D341Med (cell line): ENCODE data around the gene STK35.
A peak's percentile ranks its signal among the peaks of the same experiment; 100 is the strongest.
"Not testable (repeated sequence)": the region's sequence is repeated elsewhere in the genome, so short reads cannot be mapped to it uniquely, and the experiment has no call there.

Source experiments
- DNase-seq: peaks from one replicate; pipeline ENCODE4 v3.0.0; 2012; ENCODE audit warnings: low spot score

The STK35 gene

DNA sequence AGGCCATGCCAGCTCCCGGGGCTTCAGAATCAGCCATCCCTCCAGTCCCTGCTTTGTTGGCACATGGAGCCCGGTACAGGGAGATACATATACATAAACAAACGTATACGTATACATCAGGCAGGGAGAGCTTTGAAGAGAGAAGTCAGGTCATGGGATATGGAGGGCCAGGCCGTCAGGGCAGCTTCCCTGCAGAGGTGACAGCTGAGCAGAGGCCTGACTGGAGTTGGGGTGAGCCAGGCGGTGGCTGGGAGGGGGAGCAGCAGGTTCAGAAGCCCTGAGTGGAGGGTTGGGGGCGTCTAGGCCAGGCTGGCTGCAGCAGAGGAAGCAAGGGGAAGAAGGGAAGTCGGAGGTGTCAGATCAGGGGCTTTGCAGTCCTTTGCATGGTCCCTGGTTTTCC is 61.7 kb downstream of the STK35 start:
- no peak for DNase-seq

DNA sequence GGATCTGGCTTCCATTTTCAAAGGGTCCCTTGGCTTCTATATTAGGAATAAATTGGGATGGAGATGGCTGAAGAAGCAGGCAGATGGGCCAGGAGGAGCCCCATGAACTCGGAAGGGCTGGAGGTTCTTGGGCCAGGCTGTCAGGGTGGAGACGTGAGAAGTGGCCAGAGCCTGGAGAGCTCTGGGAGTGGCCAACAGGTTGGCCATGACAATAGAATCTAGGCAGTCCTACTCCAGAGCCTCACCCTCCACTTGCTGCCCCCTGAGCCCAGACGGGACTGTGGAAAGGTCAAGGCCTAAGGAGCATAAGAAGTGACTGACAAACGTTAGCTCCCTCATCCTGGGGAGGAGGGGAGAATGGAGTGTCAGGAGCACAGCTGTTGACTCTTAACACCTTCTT is 62.1 kb downstream of the STK35 start:
- no peak for DNase-seq

GRCh38 chr20:2164421-2164820 is 62.8 kb downstream of the STK35 start:
- DNase-seq: no peak

GRCh38 chr20:2164966-2165365 is 63.3 kb downstream of the STK35 start:
- DNase-seq: no peak

- DNase-seq: no peak
Observed at GRCh38 chr20:2165871-2166270, 64.2 kb downstream of the STK35 start.

GRCh38 chr20:2167112-2167511 is 65.5 kb downstream of the STK35 start:
- no peak for DNase-seq

DNA sequence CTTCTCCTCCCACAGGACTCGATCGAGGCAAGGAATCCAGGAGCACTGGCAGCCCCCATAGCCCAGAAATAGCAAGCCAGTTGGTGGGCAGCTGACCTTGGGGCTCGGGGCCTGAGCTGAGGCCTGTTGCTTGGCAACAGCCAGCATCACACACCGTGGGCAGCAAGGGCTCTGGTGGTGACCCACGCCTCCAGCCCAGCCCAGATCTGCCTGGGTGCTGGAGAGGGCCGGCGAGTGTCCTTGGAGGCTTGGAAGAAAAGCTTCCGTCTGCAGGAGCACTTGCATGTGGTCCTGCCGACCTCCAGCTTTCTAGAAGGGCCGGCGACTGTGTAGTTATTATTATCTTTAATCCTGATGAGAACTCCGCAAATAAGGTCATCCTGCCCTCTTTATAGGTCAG is 67.3 kb downstream of the STK35 start:
- no peak for DNase-seq

DNA sequence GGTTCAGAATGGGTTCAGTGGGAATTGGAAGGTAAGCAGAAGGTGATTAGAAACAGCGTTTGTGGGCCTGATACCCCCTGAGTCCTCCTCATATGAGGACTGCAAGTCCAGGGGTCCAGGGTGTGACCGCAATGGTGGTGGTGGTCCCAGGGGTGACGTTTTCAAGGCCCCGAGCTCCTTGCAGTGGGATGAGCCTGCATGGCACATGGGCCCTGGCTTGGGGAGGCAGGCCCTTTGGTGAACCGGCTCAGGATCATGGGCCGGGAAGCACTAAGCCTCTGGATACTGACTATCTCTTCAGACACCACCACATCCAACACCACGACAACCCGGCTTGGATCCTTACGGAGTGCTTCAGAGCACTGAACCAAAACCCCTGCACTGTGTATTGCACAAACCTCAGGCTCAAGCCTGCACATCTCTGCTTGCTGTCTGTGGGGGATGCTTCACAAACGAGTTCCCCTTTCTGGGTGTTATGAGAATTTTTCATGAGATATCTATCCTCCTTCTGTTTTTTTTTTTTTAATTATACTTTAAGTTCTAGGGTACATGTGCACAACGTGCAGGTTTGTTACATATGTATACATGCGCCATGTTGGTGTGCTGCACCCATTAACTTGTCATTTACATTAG is 67.9 kb downstream of the STK35 start:
- DNase-seq: no peak

DNA sequence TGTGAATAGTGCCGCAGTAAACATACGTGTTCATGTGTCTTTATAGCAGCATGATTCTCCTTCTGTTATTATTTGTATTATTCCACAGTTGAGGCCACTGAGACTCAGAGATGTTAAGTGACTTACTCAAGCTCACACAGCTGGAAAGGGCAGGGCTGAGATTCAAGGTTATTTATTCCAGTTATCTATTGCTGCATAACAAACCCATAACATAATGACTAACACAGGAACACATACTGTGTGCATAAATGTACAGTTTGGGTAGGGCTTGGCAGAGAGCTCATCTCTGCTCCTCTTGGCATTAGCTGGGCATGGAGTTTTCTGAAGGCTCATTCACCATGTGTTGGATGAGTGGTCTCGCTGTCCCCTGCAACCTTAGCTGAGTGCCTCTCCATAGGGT is 68.8 kb downstream of the STK35 start:
- no peak for DNase-seq

- no peak for DNase-seq
Observed at GRCh38 chr20:2171266-2171790, 69.7 kb downstream of the STK35 start.

GRCh38 chr20:2171840-2172239 is 70.2 kb downstream of the STK35 start:
- not testable (repeated sequence) for DNase-seq

DNA sequence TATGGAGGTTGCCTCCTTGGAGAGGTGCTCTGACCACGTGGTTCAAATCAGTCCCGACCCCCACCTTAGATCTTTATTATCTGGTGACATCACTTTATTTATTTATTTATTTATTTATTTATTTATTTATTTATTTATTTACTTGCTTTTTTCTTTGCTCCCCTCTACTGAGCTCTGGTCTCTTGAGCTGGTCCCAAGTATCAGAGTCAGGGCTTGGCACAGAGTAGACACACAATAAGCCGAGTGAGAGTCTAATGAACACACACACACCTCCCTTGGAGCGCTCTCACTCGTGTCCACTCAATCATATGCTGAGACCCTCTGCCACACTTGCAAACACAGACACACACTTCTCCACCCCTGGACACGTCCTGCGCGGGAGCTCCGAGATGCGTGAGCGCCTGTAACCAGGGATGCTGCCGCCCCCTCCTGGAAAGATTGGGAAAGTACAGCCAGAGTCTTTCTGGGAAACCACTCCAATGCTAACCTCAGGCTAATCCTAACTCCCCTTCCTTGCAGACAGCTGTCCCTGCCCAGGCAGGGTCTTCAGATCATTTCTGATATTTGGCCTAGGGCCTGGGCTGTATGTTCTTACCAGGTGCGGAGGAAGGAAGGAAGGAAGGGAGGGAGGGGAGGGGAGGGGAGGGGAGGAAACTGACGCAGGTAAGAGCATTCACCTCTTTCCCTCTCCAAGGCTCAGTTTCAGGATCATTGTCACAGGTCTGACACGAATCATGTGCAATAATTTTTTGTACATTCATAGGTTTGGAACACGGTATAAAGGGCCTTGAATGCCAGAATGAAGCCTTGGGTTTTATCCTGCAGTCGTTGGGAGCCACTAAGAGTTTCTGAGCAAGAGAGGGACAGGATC is 70.9 kb downstream of the STK35 start:
- peak; percentile 84 for DNase-seq

- DNase-seq: no peak
Observed at GRCh38 chr20:2173186-2173585, 71.6 kb downstream of the STK35 start.

- DNase-seq: no peak
Observed at GRCh38 chr20:2174067-2174466, 72.4 kb downstream of the STK35 start.

GRCh38 chr20:2176946-2177345 is 75.3 kb downstream of the STK35 start:
- DNase-seq: no peak

DNA sequence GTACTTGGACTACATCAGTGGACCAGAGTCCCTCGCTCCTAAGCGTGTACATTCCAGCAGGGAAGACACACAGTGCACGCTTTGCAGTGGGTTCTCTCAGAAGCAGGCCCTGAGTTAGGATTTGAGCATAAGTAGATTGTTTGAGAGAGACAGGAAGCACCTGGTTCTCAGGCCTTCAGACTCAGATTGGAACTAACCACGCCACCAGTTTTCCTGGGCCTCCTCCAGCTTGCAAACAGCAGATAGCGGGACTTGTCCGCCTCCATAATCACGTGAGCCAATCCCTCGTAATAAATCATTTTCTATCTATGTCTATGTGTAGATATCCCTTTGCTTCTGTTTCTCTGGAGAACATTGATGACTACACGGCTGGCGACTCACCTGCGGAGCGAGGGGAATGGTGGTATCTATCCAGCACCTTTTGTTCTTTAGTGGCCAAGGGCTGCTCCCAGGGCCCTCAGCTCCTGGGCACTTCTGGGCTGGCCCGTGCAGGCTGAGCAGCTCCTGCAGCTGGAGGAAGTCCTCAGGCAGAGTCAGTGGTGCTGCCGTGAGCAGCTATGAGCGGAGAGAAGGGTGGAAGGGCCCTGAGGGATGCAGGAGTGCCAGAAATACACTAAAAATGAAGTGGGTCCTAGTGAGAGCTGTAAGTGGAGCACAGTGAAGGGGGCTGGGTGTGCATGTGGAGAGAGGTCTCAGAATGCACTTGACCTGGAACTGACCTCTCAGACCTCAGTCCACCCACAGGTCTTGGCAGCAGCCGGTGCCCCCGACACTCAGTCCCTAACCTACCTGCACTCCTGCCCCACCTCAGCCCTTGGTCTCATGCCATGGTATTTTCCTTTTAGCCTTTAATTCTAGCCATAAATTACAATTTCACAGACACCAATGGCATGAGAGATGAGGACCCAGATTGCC is 76.9 kb downstream of the STK35 start:
- no peak for DNase-seq

DNA sequence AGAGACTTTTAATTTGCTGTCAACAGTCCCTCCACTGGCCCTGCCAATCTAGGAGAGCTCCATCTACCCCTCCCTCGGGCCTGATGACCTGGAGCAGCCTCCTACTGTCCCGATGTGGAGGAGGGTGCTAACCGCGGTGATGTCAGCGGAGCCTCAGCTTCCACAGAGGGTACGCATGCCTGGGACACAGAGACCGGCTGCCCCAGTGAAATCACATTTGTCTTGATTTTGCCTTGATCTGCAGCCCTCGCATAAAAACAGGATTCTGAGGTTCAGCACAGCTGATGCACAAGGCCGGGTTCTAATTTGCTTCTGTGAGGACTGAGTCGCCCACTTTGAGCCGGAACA is 77.6 kb downstream of the STK35 start:
- DNase-seq: no peak

- no peak for DNase-seq
Observed at GRCh38 chr20:2179949-2180348, 78.3 kb downstream of the STK35 start.

DNA sequence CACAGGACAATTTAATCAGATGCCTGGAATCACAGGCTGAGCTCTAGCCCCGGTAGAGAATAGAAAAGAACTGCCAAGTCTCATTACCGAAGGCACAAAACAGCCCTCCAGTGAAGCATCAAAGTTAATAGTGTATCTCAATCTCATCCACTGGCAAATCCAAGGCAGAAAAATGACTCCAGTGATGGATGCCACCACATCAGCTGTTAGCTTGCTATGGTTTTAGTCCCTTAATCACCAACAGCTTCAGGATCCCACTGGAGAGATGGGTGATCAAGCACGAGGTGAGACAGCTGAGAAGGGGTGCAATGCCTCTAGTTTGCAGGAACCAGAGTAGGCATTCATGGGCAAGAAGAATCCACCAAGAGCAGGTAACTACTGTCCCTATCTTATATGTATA is 81.8 kb downstream of the STK35 start:
- no peak for DNase-seq

- not testable (repeated sequence) for DNase-seq
Observed at GRCh38 chr20:2184933-2185332, 83.3 kb downstream of the STK35 start.

GRCh38 chr20:2195614-2196013 is 94.0 kb downstream of the STK35 start:
- DNase-seq: no peak

- DNase-seq: no peak
Observed at GRCh38 chr20:2197166-2197565, 95.5 kb downstream of the STK35 start.
